Fibroblast of upper back skin (primary cell): Measurements from ENCODE around the gene CAMTA1.
"Not testable (repeated sequence)": the region's sequence is repeated elsewhere in the genome, so short reads cannot be mapped to it uniquely, and the experiment has no call there.

ENCODE experiments used
- DNase-seq: peaks from one replicate; pipeline ENCODE4 v3.0.0-alpha.2; 2013

Gene CAMTA1

DNA sequence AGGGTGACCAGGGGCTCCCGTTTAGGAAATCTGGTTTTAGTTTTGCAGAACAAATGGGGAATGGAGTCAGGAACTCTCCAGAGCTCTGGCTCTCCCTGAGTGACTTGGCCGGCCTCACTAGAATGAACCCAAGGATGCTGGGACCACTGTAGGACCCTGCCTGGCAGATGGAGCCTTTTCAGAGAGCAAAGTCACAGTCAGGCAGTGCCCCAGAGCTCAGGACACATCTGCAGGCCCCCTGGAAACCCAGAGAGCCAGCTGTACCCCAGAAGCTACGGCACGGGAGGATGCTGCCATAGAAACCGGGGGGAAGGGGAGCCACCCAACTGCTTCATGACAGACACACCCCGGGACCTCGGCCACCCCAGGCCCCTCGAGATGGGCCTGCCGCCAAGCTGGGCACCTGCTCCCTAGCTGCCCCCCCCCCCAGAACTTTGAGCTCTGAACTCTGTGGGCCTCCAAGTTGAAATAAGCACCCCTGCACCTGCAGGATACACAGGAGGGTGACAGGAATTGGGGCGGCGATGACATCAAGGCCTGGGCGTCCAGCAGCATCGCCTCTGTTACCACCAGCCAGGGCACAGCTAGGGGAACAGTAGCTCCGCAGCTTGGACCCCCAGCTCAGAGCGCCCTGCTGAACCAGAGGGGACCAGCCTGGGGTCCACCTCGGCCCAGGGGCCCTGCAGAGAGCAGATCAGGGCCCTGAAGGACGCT is 894.1 kb downstream of the CAMTA1 start:
- DNase-seq = no peak

- no peak for DNase-seq
These were observed 894.6 kb downstream of the CAMTA1 start for GRCh38 chr1:7679873-7680206.

- peak; percentile 38 for DNase-seq
These were observed 895.1 kb downstream of the CAMTA1 start for GRCh38 chr1:7680207-7680954.

DNA sequence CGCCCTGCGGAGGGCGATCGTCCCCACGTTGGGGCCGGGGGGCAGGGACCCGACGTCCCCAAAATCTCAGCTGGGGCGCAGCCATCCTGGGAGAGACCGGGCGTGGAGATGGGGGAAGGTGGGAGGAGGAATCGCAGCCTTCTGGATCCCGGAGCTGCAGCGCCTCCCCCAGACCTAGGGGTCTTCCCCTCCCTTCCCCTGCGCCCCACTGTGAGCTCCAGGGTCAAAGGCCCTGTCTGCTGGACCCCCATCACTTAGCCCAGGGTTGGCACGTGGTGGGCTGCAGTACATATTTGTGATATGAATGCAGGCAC is 895.7 kb downstream of the CAMTA1 start:
- DNase-seq = no peak

DNA sequence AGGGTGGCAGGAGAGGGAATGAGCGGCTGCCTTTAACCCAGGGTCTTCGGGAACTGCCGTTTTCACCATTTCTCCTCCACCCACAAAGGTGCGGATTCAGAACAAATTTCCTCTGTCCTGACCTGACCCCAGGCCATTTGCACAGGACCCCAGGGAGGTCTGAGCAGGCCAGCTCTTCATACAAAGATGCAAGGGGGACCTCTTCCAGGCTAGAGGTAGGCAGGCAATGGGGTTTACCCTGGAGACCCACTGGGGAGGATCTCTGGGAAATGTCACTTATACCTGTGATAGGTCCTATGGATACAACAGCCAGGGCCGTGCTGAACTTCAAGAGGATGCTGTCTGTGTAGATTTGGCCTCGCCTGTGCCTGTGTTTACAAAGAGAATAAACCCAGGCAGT is 896.1 kb downstream of the CAMTA1 start:
- no peak for DNase-seq

DNA sequence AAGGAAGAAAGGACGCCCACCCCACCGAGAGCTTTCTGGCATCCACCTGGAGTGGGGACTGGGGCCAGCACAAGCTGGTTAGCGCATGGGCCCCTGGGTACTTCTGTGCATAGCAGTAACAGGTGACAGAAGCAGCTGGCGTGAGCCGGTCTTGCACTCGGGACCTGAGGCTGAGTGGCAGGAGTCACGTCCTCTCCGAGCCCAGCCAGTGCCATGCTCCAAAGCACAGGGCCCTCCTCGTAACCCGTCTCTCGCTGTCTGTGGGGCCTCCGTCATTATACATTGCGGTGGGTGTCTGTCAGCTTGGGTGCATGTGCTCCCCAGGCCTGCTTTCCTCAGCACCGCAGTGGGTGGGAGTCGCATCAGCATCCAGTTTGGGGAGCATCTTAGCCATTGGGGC is 898.3 kb downstream of the CAMTA1 start:
- no peak for DNase-seq

- no peak for DNase-seq
These were observed 898.9 kb downstream of the CAMTA1 start for GRCh38 chr1:7684132-7684531.

- DNase-seq = no peak
These were observed 899.8 kb downstream of the CAMTA1 start for GRCh38 chr1:7684861-7685635.

- no peak for DNase-seq
These were observed 901.1 kb downstream of the CAMTA1 start for GRCh38 chr1:7686301-7686850.

DNA sequence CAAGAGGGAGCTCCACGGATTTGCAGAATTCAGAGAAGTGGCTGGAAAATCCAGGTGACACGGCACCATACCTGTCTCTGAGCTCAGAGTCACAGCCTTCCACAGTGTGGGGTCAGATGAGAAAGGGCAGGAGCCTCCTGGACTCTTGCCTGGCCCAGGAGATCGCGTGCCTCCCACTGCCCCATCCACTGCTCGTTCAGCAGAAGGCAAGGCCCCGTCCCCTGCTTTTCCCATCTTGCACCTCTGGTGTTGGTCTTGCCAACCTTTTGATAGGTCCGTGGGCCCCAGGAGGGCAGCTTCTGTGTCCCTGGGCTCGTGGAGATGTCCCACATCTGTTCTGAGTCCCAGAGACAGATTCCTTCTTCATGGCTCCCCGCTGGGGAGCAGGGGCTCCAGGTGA is 902.2 kb downstream of the CAMTA1 start:
- DNase-seq = no peak

DNA sequence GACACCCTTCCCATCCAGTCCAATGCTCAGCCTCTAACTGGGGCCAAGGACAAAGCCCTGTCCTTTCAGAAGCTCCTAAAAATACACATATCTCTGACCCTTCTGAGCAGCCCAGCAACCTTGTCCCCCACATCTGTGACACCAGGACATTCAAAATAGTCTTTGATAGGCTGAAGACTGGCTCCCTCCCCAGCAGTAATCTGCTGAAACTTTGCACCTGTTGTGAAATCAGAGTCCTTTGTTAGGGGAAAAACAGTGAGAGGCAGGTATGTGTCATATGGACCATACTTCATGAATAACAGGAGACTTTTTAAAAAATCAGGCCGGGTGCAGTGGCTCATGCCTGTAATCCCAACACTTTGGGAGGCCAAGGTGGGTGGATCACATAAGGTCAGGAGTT is 903.4 kb downstream of the CAMTA1 start:
- DNase-seq = no peak

- not testable (repeated sequence) for DNase-seq
These were observed 904.1 kb downstream of the CAMTA1 start for GRCh38 chr1:7689307-7689706.

GRCh38 chr1:7690076-7690475 is 904.8 kb downstream of the CAMTA1 start:
- no peak for DNase-seq

DNA sequence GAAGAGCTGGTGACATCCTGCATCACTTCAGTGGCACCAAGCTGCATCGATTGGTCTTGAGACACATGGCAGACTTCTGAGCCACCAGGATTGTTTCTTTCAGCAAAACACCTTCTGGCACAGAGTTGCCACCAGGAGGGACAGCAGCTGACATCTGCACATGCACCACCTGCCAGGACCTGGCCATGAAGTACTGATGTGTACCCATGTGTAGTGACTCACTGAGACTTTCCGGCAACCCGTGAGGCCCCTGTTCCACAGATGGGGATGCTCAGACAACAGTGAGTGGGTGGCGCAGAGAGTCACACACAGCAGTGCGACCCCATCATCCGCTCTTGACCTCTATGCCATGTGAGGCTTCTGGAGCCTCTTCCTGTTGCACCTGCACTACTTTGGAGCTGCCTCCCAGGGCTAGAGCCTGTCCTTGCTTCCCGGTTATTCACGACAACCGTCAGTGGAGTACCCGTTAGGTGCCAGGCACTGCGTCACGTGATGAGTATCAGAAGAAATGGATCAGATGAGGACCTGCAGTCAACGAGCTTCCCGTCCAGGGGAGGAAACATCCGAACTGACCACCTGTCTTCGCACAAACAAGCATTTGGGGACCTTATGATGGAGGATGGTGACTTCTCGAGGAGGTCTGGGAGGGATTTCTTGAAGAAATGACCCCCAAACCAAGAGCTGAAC is 905.4 kb downstream of the CAMTA1 start:
- no peak for DNase-seq

DNA sequence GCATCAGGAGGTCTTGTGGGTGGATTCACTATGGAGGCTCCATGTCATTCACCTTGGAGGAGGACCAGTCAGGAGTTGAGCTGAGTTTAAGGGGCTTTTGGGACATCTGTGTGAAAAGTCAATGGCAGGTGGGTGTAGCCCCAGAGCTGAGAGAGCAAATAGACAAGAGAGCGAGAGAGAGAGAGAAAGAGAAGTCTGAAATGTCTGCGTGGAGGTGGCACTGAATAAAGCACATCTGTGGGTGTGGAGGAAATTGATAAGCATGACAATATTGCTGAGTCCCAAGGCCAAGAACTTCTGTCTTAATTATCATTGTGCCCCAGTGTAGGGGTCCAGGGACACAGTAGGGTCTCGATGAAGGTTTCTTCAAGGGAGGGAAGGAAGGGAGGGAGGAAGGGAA is 906.3 kb downstream of the CAMTA1 start:
- no peak for DNase-seq

DNA sequence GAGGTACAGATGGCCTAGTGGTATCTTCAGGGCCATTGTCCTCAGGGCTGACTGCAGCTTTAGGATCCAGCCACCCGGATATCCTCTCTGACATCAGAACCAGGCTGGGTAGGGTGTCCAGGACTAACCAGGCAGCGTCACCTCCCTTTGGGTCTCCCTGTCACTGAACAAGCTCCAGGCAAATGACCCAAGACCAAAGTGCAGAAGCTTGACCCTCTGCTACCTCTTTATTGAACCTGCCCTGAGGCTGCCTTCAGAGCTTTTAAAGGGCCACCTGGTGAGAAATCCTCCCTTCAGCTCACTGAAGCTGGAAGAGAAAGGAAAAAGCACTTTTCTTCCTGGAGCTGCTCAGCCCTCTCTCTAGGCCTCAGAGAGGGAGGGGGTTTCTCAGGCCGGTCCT is 906.8 kb downstream of the CAMTA1 start:
- DNase-seq = no peak

DNA sequence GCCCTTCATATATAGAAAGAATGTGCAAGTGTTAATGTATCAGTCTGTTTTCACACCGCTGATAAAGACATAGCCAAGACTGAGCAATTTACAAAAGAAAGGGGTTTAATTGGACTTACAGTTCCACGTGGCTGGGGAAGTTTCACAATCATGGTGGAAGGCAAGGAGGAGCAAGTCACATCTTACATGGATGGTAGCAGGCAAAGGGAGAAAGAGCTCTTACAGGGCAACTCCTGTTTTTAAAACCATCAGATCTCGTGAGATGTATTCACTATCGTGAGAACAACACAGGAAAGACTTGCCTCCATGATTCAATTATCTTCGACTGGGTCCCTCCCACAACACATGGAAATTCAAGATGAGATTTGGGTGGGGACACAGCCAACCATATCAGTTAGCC is 907.8 kb downstream of the CAMTA1 start:
- DNase-seq = not testable (repeated sequence)

DNA sequence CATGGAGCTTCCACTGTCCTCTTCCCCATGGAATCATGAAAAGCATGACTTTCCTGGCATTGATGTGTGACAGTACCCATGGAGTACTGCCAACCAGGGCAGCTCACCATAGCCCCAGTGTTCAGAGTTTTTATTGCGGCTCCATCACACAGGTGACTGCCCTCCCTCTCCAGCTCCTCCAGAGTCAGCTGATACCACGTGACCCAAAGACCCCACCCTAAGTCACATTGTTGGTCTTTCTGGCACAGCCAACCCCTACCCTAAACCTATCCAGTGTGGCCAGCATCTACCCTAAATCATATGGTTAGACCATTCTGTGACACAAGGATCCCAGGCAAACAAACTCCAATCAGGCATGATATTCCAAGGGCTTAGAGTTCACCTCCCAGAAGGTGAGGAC is 908.4 kb downstream of the CAMTA1 start:
- DNase-seq = no peak

DNA sequence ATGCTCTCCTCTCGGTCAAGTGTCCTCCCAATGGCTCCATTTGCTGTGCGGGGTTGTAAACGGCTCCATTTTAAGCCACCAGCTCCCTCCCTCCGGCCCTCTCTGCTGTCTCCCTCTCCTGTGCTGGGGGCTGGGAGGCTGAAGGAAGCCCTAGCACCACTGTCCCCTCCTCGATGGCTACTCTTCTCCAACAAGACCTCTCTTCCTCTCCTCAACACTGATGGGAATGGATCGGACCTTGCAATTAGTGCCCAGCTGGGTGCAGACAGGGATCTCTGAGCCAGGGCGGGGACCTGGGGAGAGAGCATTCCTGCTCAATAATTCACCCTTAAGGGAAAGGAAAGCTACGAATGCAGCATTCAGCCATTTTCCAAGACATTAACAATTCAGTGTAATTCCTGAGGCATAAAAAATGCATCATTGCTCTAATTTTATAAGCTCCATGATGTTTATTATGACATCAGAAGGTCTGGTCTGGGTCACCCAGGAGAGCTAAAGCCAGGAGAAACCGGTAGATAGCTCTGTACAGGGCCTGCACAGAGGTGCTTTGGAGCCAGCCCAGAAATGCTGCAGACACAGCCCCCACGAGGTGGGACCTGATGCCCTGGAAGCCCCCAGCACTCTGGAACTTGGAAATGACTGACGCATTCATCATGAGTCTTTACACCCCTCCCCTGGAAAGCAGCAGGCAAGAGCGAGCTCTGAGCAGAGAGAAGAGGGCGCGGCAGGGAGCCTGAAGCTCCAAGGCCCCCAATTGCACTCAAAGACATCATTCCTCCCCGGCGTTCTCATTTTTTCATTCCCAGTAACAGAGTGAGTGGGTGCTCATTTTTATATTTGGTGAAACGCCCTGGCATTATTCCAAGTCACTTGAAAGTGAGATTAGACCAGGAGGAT is 909.6 kb downstream of the CAMTA1 start:
- DNase-seq = no peak

- no peak for DNase-seq
These were observed 910.4 kb downstream of the CAMTA1 start for GRCh38 chr1:7695497-7696117.

DNA sequence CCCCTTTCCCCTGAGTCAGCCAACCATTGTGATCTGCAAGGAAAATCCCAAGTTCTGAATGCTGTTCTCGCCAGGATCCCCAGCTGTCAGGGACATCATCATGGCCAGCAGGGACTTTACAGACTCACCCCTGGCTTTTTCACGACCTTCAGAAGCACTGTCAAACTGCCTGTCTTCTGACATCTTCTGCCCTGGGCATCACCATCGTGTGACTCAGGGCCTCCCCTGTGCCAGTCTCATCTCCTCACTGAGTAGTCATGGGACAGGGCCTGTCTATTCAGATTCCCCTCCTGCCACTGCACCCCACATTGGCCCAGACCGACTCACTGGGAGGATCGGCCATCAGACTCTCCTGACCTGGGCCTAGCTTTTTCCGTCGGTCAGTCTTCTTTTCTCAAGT is 913.4 kb downstream of the CAMTA1 start:
- no peak for DNase-seq

DNA sequence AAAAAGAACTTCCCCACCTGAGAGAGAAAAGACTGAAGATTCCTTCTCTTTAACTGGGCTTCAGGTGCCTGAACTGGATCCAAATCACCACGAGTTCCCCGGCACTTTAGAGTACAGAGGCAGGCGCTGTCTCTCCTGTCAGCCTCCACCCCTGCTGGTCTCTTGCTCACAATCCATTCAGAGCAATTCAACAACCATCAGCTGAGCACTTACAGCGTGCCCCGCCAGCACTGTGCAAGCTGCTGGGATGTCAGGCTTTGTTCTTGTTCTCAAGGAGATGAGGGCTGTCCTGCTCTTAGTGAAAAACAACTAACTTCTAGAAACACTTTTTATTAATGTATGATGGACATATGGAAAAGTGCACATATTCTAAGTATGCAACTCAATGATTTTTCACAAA is 917.1 kb downstream of the CAMTA1 start:
- no peak for DNase-seq
